Measurements from ENCODE around the gene CD1E.

DNA sequence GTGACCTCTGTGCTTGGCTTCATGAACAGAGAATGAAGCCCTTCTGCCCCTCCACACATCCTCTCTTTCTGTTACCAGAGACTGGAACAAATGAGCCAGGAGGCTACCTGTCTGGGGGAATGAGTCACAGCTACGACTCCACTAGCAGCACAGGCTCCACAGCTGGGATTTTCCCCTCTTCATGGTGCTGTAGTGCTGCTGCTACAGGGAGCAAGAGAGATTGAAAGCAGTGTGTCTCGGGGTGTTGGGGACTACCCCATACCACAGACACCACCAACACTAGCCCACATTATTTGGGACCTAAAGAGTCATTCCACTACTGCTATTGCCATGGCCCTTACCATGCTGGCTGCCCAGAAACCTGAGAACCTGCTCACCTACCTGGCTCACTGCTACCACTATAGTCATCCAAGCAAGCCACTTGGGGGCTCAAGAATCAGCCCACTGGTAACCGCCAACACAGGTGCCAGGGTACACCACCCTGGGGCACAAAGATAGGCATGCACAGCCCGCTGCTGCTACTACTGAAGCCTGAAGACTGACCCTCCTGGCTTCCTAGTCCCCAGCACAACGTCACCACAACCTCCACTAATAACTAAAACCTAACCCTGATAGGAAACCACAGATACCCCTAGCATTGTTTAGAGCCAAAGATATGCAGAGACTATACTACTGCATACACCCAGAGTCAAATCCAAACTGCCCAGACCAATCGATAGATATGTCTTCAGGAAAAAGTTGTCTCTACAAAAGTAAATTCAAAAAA, 17.7 kb downstream of the CD1E start:
- TF ChIP-seq POLR2A (IDR thresholded peaks at IDR 0.05; ENCODE audit: low read length) (no peak), GATA1 (IDR thresholded peaks at IDR 0.05; ENCODE audit: low read depth, low read length) (no peak)

Measured in erythroblast (primary cell).